HG03354 (cell line): ENCODE measurements around the gene MISP.
"Not testable (repeated sequence)": the region's sequence is repeated elsewhere in the genome, so short reads cannot be mapped to it uniquely, and the experiment has no call there.

ENCODE experiments used
- ATAC-seq: cut with Tn5 transposase; IDR thresholded peaks from one replicate; pipeline ENCODE4 v1.9.1; 2021; ENCODE audit warnings: mild to moderate bottlenecking; ENCODE audit not compliant: unreplicated experiment, poor library complexity, severe bottlenecking

The MISP gene

GRCh38 chr19:750640-751423, at the start of gene MISP:
Gene MISP, plus strand, starts transcription at chr19:751112. Its CDS starts 5,835 bp downstream, at chr19:756947.
- ATAC-seq = no peak

- not testable (repeated sequence) for ATAC-seq
These were observed 48.1 kb upstream of the MISP start for GRCh38 chr19:702847-703246.

GRCh38 chr19:703329-703650, 47.6 kb upstream of the MISP start:
- no peak for ATAC-seq

- no peak for ATAC-seq
These were observed 47.1 kb upstream of the MISP start for GRCh38 chr19:703651-704446.

GRCh38 chr19:704447-704741, 46.5 kb upstream of the MISP start:
- ATAC-seq = no peak

- ATAC-seq = no peak
These were observed 42.5 kb upstream of the MISP start, which contains the start of gene PALM for GRCh38 chr19:708154-709143. Gene PALM, plus strand, starts transcription at chr19:708935. Its CDS starts 212 bp downstream, at chr19:709147.

- no peak for ATAC-seq
These were observed 41.5 kb upstream of the MISP start for GRCh38 chr19:709196-709964.

- no peak for ATAC-seq
These were observed 40.8 kb upstream of the MISP start for GRCh38 chr19:709965-710571.

- ATAC-seq = no peak
These were observed 40.1 kb upstream of the MISP start for GRCh38 chr19:710767-711166.

- ATAC-seq = no peak
These were observed 39.7 kb upstream of the MISP start for GRCh38 chr19:711254-711653.

- ATAC-seq = no peak
These were observed 35.6 kb upstream of the MISP start for GRCh38 chr19:715347-715746.

- ATAC-seq = no peak
These were observed 32.5 kb upstream of the MISP start for GRCh38 chr19:718251-718951.

- no peak for ATAC-seq
These were observed 31.9 kb upstream of the MISP start for GRCh38 chr19:718991-719512.

- ATAC-seq = no peak
These were observed 31.1 kb upstream of the MISP start for GRCh38 chr19:719636-720344.

- no peak for ATAC-seq
These were observed 30.4 kb upstream of the MISP start for GRCh38 chr19:720345-721160.

- no peak for ATAC-seq
These were observed 28.3 kb upstream of the MISP start for GRCh38 chr19:722553-723101.

- no peak for ATAC-seq
These were observed 27.7 kb upstream of the MISP start for GRCh38 chr19:723247-723646.
